Retinal pigment epithelial cell (primary cell): ENCODE measurements around the gene CERS5.

Experiments
- DNase-seq: peaks from one replicate; pipeline ENCODE4 v3.0.0-alpha.2; 2010; ENCODE audit warnings: low read depth
- H3K4me3 ChIP-seq: 2 replicates; pipeline ENCODE4 v1.5.1; 2011; ENCODE audit warnings: mild to moderate bottlenecking, low read length, control low read depth, moderate library complexity
- CTCF ChIP-seq: conservative IDR thresholded peaks from 2 replicates; pipeline ENCODE4 v1.5.1; 2011; ENCODE audit warnings: low read depth, low read length, control low read depth, inconsistent platforms

The CERS5 gene

GRCh38 chr12:50142993-50143392 lies 24.2 kb downstream of the CERS5 start:
- no peak overlapping the region for H3K4me3 ChIP-seq
- DNase-seq = no peak
- no peak for TF ChIP-seq CTCF

- TF ChIP-seq CTCF = peak; percentile 60
- no peak for DNase-seq
- H3K4me3 ChIP-seq = no peak overlapping the region
Observed at GRCh38 chr12:50132505-50133135, 34.5 kb downstream of the CERS5 start.

- no peak for DNase-seq
- TF ChIP-seq CTCF = no peak
- no peak overlapping the region for H3K4me3 ChIP-seq
Observed at GRCh38 chr12:50129290-50129689, 37.9 kb downstream of the CERS5 start.

GRCh38 chr12:50127546-50127945 lies 39.6 kb downstream of the CERS5 start:
- TF ChIP-seq CTCF = no peak
- no peak for DNase-seq
- no peak overlapping the region for H3K4me3 ChIP-seq

GRCh38 chr12:50123203-50123602 lies 44.0 kb downstream of the CERS5 start:
- no peak for DNase-seq
- H3K4me3 ChIP-seq = no peak overlapping the region
- no peak for TF ChIP-seq CTCF

GRCh38 chr12:50121641-50122040 lies 45.5 kb downstream of the CERS5 start:
- H3K4me3 ChIP-seq = no peak overlapping the region
- DNase-seq = no peak

More at GRCh38 chr12:50121641-50122040, 45.5 kb downstream of the CERS5 start:
- no peak for TF ChIP-seq CTCF
